Ishikawa (cell line): ENCODE measurements around the gene THSD7A.

Experiments used
- EP300 ChIP-seq: IDR thresholded peaks from 2 replicates; pipeline ENCODE4 v1.6.1; 2012; ENCODE audit warnings: borderline replicate concordance
- RAD21 ChIP-seq: IDR thresholded peaks from 2 replicates; pipeline ENCODE4 v1.6.1; 2012; ENCODE audit warnings: low read depth
- TCF12 ChIP-seq: IDR thresholded peaks from 2 replicates; pipeline ENCODE4 v1.6.1; 2012; ENCODE audit warnings: low read depth
- TF ChIP-seq, protein P1 (sequence below): IDR thresholded peaks from 2 replicates; pipeline ENCODE4 v1.6.1; 2012

DNA sequence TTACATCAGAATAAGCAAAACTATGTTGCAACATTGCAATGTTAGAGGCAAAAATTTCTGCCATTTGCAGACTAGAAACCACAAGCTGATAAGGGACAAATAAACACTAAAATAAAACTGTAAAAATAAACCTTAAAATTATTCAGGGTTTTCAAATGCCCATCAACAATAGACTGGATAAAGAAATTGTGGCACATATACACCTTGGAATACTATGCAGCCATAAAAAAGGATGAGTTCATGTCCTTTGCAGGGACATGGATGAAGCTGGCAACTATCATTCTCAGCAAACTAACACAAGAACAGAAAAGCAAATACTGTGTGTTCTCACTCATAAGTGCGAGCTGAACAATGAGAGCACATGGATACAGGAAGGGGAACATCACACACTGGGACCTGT lies 473.4 kb downstream of the THSD7A start:
- TF ChIP-seq, protein P1, sequence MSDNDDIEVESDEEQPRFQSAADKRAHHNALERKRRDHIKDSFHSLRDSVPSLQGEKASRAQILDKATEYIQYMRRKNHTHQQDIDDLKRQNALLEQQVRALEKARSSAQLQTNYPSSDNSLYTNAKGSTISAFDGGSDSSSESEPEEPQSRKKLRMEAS: no peak
- TF ChIP-seq TCF12: no peak
- no peak for TF ChIP-seq EP300
- TF ChIP-seq RAD21: no peak
